ENCODE measurements around the gene JPH3. TPM values are rescaled to one million over a fixed set of nuclear protein-coding genes. Genes with fewer than 3 reads are reported as not detected.

The JPH3 gene
- total RNA-seq, 4 donors from 2014 or later: 0.38 TPM; not detected in 3

GRCh38 chr16:87688876-87689815, 86.8 kb downstream of the JPH3 start:
- TF ChIP-seq CTCF (IDR thresholded peaks at IDR 0.05; ENCODE audit: low read depth): no peak

- TF ChIP-seq CTCF (IDR thresholded peaks at IDR 0.05; ENCODE audit: low read depth): no peak
These were observed 87.7 kb downstream of the JPH3 start for GRCh38 chr16:87689956-87690465.

- TF ChIP-seq CTCF (IDR thresholded peaks at IDR 0.05; ENCODE audit: low read depth): no peak
These were observed 88.8 kb downstream of the JPH3 start for GRCh38 chr16:87690911-87691685.

- TF ChIP-seq CTCF (IDR thresholded peaks at IDR 0.05; ENCODE audit: low read depth): no peak
These were observed 89.4 kb downstream of the JPH3 start for GRCh38 chr16:87691686-87692079.

GRCh38 chr16:87692176-87692575, 89.9 kb downstream of the JPH3 start:
- no peak for TF ChIP-seq CTCF (IDR thresholded peaks at IDR 0.05; ENCODE audit: low read depth)

- no peak for TF ChIP-seq CTCF (IDR thresholded peaks at IDR 0.05; ENCODE audit: low read depth)
These were observed 90.4 kb downstream of the JPH3 start for GRCh38 chr16:87692756-87693155.

- no peak for TF ChIP-seq CTCF (IDR thresholded peaks at IDR 0.05; ENCODE audit: low read depth)
These were observed 91.5 kb downstream of the JPH3 start for GRCh38 chr16:87693827-87694226.
